ENCODE data around the gene SLC5A7.

DNA sequence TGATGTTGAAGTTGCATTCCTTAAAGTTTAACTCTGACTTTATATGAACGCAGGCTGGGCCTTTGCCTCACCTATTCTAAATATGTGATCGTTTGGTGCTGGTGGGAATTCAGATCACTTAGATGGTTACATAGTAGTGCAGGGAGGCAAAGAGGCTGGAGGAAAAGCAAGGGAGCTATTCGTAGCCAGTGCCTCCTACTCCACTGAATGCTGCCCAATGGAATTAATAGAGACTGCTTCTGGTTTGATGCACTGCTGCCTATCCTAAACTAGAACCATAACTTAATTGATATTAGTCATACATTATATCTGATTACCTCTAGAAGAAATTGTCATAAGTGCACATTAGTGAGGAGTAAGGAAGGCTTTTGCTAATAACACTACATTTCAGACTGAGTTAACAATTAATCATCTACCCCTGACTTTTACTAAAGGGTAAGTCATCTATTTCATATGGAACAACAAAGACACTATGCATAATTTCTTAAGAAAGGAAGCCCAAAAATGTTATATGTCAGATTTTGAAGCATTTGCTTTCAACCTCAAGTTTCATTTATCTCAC, 72.3 kb downstream of the SLC5A7 start:
- TF ChIP-seq POLR2A (IDR thresholded peaks at IDR 0.05) (no peak), POLR2AphosphoS5 (IDR thresholded peaks at IDR 0.05) (no peak)

Data from suprapubic skin (tissue), 4 donors.